AG09309 (cell line): Measurements from ENCODE around the gene SEPTIN8.

Experiments
- DNase-seq: peaks from one replicate; pipeline ENCODE4 v3.0.0-alpha.2; 2010; ENCODE audit warnings: low read depth
- H3K4me3 ChIP-seq: 2 replicates; pipeline ENCODE4 v1.5.1; 2011; ENCODE audit warnings: mild to moderate bottlenecking, low read depth, low read length, moderate library complexity; ENCODE audit not compliant: control insufficient read depth
- CTCF ChIP-seq: IDR thresholded peaks from 2 replicates; pipeline ENCODE4 v1.5.1; 2011; ENCODE audit warnings: mild to moderate bottlenecking, low read depth, low read length, inconsistent platforms; ENCODE audit not compliant: insufficient read depth, control insufficient read depth; ENCODE audit errors: missing control alignments

Gene SEPTIN8

GRCh38 chr5:132704875-132705274, 72.2 kb downstream of the SEPTIN8 start:
- TF ChIP-seq CTCF: no peak
- DNase-seq: no peak
- no peak overlapping the region for H3K4me3 ChIP-seq
